Stimulated activated CD8-positive, alpha-beta memory T cell treated with anti-CD3 and anti-CD28 coated beads, Interleukin-7, amount 100 ng/mL, for 24 hours (primary cell): ENCODE measurements around the gene GPA33.
A peak's percentile ranks its signal among the peaks of the same experiment; 100 is the strongest.

Experiments
- DNase-seq: peaks from one replicate; pipeline ENCODE4 v3.0.0-alpha.2; 2020; ENCODE audit warnings: low read depth

The GPA33 gene

DNA sequence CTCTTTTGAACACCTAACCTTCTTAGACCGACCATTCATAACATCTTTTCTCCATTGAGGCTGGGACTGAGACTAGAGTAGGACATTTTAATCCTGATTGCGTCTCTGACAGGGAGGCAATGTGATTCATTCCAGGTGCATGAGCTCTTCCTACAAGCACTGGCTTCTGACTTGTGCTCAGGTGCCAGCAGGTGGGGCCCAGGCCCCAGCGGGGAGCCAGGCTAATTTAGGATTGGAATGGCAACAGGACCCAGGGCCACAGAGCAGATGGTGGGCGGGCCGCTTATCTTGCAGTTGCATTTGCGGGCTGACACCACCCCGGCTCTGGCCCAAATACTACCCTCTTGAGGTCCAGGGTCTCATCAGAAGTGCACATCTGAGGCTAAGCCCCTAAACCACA lies 4.1 kb downstream of the GPA33 start:
- DNase-seq = no peak

DNA sequence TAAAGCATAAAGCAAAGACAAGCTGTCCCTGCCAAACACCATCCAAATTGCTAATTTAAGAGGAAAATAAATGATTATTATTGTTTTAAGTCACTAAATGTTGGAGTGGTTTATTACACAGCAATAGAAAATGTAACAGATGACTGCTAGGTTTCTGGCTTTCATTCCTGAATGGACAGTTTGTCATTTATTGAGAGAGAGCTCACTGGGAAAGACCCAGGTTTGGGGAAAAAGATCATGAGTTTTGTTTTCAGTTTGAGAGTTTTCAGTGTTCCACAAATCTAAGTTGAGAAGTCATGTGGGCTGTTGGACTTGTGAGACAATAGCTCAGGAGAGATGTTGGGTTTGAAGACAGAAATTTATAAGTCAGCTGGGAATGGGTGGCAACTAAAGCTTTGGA lies 5.4 kb downstream of the GPA33 start:
- DNase-seq = no peak

GRCh38 chr1:167083871-167084270 lies 6.3 kb downstream of the GPA33 start:
- DNase-seq = no peak

DNA sequence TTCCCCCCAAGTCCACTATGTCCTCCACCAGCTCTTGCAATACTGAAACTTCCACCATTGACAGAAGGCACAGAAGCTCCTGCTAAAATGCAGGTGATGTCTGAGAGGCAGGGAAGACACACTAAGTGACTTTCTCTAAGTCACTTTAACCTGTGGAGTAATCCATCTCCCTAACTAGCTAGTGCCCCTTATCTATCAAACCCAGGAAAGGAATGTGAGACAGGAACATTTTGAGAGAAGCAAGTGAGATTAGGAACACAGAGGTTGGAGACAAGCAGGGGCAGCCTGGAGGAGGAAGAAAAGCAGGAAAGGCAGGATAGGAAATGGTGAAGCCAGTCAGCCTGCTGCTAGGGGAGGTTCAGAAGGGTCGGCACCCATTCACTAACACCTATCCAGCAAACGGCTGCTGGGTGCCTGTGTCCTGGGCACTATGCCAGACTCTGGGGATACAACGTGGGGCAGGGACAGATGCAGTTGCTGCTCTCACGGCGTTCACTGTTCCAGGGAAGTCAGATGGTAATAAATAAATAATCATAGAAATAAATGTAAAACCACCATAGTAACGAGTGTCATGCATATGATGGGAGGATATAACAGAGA lies 7.0 kb downstream of the GPA33 start:
- no peak for DNase-seq

DNA sequence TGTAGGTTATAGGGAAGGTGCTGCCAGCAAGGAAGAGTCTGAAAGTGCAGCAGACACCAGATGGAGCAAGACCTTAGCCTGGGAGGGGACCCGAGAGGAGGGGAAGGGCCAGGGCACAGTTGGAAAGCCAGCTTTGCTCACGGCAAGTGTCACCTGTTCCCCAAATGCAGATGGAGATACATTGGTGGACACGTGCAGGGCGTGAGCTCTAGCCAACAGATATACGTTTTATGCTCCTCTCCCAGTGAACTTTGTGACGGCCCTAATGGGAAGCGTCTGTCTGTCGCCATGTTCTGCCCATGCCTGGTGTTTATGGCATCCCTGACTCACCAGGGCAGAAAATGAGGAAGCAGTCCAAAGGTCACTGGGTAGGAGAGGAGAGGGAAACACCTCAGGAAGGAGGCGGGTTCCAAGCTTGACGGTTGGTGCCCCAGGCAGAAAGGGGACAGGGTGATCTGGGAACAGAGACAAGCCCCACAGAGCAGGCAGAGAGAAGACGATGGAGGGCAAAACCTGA lies 7.6 kb downstream of the GPA33 start:
- no peak for DNase-seq

DNA sequence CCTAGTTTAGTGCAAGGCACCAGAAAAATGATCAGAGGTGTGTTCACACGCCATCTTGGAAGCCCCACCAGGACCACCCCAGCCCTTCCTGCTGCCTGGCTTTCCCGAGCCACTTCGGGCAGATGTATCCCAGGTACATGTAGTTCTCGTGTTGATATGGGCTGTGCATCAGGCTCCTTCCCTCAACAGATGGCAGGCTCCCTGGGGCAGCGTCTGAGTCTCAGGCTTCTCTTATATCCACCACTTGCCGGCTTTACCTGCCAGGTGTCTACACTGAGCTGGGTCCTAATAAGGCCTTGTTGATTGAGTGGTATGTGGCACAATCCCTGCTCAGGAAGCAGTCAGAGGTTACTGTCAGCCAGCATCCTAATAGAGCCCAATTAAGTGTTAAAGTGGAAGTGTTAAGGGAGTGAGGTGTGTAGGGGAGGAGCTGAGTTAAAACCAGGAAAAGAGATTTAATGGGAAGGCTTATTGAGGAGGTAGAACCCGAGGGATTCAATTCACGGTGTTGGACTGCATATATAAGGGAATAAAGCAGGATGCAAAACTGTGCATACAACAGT lies 8.5 kb downstream of the GPA33 start:
- DNase-seq = no peak

- DNase-seq = no peak
Observed at GRCh38 chr1:167077868-167078210, 12.3 kb downstream of the GPA33 start.

DNA sequence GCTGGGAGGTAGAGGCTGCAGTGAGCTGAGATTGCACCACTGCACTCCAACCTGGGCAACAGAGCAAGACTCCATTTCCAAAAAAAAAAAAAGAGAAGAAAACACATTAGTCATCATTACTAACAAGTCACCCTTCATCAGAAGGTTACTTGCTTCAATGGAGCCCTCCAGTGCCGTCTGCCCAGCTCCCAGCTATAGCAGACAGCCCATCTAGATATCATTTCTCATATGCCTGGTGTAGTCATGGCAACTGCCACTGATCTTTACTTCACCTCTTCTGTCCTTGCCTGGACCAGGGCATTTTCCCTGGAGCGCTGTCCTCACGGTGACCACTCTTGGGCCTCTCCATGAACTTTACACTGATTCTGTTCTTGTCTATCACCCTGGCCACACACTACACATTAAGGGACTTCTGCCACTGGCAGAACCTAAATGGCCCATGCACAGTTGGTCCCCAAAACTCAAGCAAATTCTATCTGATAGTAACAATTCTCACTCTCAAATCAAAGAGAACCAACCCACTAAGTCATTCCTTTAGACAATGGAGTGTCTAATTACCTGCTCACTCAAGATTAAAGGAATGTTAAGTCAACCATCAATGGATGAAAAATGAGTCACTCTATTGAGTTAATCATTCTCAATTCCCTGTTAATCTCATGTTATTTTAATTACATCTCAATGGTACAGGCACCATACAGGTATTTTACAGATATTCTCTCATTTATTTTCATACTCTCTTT lies 12.9 kb downstream of the GPA33 start:
- DNase-seq = no peak

- DNase-seq = no peak
Observed at GRCh38 chr1:167076136-167076710, 14.0 kb downstream of the GPA33 start.

- DNase-seq = no peak
Observed at GRCh38 chr1:167071286-167071685, 18.9 kb downstream of the GPA33 start.

DNA sequence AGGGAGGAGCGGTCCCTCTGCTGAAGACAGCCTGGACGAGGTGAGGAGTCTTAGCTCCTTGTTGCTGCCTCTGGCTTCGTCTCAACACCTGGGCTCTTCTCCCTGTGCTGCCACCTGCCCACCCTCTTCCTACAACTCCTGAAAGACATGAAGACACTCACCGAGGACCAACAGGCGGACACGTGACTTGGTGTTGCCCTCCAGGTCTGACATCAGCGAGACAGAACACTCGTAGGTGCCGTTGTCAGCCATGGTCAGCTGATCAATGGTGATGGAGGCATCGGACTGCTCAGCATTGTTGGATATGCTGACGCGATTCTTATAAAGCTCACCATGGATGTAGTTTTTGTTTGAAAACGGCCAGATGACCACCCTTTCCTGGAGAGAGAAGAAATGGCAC lies 21.4 kb downstream of the GPA33 start:
- no peak for DNase-seq

DNA sequence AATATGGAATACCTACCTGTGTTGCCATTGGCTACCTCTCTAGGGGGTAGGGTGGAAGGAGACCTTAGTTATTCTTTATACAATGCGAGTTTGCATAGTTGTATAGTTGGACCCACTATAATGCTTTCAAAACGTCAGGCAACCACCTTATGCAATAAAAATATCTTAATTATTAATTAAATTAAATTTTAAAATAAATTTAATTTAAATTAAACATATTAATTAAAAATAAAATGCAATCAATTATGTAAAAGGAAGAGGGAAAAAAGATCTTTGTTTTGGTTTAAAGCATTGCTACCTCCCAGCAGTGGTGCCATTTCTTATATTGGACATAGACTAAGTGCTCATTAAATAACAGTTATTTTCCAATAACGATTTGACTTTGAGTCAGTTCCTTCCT lies 22.3 kb downstream of the GPA33 start:
- no peak for DNase-seq

DNA sequence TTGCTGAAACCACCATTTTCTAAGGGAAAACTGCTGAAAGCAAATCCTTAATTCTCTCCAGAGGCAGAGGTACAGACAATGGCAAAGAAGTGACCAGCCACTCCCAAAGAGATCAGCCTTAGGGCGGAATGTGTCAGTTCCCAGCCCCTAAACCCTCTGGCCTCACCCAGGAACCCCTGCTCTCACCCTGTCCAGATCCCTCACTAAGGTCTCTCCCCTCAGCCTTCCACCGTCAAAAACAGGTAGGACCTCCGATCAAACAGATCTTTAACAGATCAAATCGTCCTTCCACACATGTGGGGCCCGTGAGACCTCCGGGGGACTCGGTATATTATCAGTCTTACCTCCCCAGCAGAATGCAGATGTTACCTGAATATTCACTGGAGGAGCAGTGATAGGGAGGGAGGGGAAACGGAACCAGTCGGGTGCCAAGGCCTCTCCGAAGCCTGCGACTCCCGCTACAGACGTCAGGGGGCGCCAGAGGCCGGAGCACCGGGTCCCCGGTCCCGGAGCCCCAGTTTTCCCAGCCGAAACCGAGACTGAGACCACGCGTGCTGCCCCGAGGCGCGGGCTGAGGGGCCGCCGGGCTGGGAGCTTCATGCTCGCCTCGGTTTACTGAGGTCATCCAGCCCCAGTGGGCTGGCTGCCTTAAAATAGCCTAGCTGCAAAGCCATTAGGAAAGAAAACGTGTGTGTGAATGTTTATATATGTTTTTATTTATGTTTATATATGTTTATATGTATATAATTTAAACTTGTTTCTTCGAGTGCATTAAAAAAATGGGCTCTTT lies 23.6 kb downstream of the GPA33 start:
- DNase-seq = peak; percentile 70

- DNase-seq = no peak
Observed at GRCh38 chr1:167065471-167065870, 24.7 kb downstream of the GPA33 start.

DNA sequence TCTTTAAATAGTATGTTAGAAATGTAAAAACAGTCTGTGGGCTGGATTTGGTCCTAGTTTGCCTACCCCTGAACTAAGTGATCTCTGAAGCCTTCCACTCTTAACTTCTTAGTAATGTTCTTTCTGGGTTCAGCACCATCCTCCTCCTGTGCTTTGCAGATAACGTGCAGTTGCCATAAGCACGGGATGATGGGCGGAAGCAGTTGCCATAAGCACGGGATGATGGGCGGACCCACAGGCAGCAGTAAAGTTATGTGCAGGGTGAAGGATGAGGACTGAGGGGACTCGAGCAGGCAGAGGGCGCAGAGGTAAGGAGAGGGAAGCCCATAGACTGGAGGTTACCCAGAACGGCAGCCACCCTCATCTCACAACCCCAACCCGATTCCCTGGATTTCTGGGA lies 25.6 kb downstream of the GPA33 start:
- DNase-seq = no peak

DNA sequence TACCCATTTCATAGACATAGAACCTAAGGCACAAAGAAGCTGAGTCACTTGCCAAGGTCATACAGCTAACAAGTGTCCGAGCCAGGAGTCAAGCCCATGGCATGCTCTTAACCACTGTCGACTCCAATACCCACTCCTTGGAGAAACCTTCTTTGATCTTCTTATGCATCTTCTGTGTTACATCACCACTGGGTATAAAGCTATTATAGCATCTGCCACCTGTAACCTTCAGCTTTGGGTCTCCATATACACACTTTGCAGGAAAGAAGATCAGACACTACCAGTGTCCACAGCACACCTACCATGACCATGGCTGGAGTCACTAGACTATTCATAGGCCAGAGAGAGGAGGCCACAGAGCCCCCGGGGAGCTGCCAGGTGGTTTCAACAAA lies 29.1 kb downstream of the GPA33 start:
- no peak for DNase-seq

DNA sequence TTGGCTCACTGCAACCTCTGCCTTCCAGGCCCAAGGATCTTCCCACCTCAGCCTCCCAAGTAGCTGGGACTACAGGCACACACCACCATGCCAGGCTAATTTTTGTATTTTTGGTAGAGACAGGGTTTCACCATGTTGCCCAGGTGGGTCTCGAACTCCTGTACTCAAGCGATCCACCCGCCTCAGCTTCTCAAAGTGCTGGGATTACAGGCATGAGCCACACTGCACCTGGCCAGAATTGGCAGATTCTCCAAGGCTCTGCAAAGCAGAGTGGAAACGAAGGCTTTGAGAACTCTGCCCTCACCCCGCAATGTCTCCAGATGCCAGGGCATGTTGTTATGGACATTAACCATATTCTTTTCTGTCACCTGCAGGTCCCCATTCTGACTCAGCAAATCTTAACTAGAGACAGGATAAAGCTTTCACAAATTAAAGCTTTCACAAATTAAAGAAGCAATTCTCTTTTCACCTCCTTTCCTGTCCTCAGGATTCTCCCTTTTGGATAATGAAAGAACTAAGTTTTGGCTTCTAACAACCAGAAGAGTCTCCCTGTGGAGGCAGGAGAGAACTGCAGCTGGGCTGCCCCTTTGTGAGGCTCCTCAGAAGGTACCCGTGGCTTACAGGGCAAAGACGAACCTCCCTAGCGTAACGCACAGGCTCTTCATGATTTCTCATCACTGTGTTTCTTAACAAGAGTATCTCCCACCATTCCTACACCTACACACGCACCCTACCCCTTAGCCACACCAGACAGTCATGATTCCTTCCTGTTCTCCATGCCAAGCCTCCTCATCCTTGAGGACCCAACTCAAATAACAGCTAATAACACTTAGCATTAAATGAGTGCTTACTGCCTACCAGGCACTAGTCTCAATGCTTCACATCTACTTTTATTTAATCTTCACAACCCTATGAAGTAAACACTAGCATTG lies 29.8 kb downstream of the GPA33 start:
- DNase-seq = no peak

DNA sequence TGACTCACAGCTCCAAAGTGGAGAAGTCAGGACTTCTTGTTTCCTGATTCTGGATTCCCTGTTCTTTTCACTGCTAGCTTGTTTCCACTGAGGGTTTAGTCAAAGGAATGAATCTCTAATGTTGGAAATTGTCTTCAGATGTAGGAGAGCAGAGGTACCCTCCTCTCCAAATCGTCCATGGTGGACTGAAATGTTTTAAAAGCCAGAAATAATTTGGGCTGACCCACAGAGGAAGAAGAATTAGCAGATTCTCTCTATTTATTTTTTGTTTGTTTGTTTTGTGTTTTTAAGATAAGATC lies 30.4 kb downstream of the GPA33 start:
- DNase-seq = no peak

GRCh38 chr1:167059045-167059808 lies 30.9 kb downstream of the GPA33 start:
- peak; percentile 58 for DNase-seq

DNA sequence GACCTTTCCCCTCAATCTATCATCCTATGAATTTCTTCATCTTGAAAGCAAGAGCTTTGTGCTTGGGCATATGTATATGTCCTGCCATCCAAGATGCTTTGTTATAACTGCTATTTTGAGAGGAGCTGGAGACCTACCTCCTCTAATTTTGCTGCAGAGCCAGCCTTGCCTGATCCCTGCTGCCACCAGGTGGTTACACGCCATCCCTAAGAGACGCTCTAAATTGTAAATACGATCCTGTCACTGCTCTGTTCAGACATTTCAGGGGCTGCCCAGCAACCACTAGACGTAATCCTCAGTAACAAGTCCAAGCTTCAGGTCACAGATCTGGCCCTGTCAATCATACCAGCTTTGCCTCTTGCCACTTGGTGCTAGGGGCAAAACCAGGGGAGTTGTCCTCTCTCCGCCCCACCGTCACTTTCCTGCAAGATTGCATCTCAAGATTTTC lies 32.9 kb downstream of the GPA33 start:
- no peak for DNase-seq
